Thyroid gland (tissue), 4 donors: ENCODE data around the gene GTPBP6. TPM values are rescaled to one million over a fixed set of nuclear protein-coding genes. Genes with fewer than 3 reads are reported as not detected.
"Not testable (repeated sequence)": the region's sequence is repeated elsewhere in the genome, so short reads cannot be mapped to it uniquely, and the experiment has no call there.

Experiments
- DNase-seq, 2 donors: peaks; one replicate each; pipeline ENCODE4 v3.0.0-alpha.2; 2019
- H3K27ac ChIP-seq, 3 donors: fragments of 200-600 bp; sonication (generic); 1 replicate in 2 of 3; 2 replicates in 1 of 3; pipeline ENCODE4 v1.5.1; 2016 to 2019; ENCODE audit warnings: mild to moderate bottlenecking in 1 of 3, moderate library complexity in 1 of 3
- H3K27me3 ChIP-seq: fragments of 200-600 bp; sonication (generic); one replicate; pipeline ENCODE4 v1.5.1; 2019
- H3K36me3 ChIP-seq, 2 donors: fragments of 200-600 bp; sonication (generic); one replicate each; pipeline ENCODE4 v1.5.1; 2016 to 2019
- H3K4me1 ChIP-seq, 2 donors: fragments of 200-600 bp; sonication (generic); one replicate each; pipeline ENCODE4 v1.5.1; 2017 to 2019
- H3K4me3 ChIP-seq, 3 donors: fragments of 200-600 bp; sonication (generic); replicated peaks in 1 of 3; 1 replicate in 2 of 3; 2 replicates in 1 of 3; pipeline ENCODE4 v1.5.1; 2016; ENCODE audit warnings: mild to moderate bottlenecking in 1 of 3
- H3K9me3 ChIP-seq: fragments of 200-600 bp; sonication (generic); one replicate; pipeline ENCODE4 v1.5.1; 2017
- POLR2A ChIP-seq, 2 donors: fragments of 450-650 bp; IDR thresholded peaks; one replicate each; pipeline ENCODE4 v1.6.1; 2017; ENCODE audit warnings: antibody characterized with exemption in 2 of 2, mild to moderate bottlenecking in 2 of 2, moderate library complexity in 1 of 2
- WGBS, 2 donors: methylation state at CpG; one replicate each; pipeline ENCODE4 v1.1.5; 2017; 5-methylcytosine and 5-hydroxymethylcytosine counted together
- intact Hi-C: fragments of 100-400 bp; cut with DNase I; formaldehyde crosslinking; loops from one replicate; pipeline ENCODE4 v1.15.1; 2023
- total RNA-seq, 4 donors: library from RNA; depleted of rRNA; stranded (reverse); fragments of >200 nt; gene quantifications; one replicate each; pipeline ENCODE4 v1.2.3, GENCODE V29; 2016
- TF ChIP-seq, protein P1 (sequence below), 6 experiments: fragments of 200-600 bp in 3 of 6; fragments of 450-650 bp in 3 of 6; sonication (generic) in 3 of 6; IDR thresholded peaks; one replicate each; pipeline ENCODE4 v1.5.1; 2016 to 2019; ENCODE audit warnings: antibody characterized with exemption in 6 of 6, mild to moderate bottlenecking in 2 of 6, inconsistent platforms in 1 of 6, moderate library complexity in 1 of 6

Gene GTPBP6
- total RNA-seq, 4 donors from 2014 or later, result 39.9 to 54.9 (median 47.9) TPM

GRCh38 chrX:307261-308111 lies 11.1 kb downstream of the GTPBP6 start:
- WGBS, 2 donors, result 97 to 98% methylated on average over 24 to 39 of the region's 58 CpGs
- peaks cover 53 to 57% of the 10 kb centered on the region in 2 donors for H3K36me3 ChIP-seq
- peak in 1 of 2 donors; percentile 2 for DNase-seq

GRCh38 chrX:306614-307251 lies 11.9 kb downstream of the GTPBP6 start:
- DNase-seq, H3K4me3 ChIP-seq, H3K4me1 ChIP-seq, intact Hi-C loops, H3K9me3 ChIP-seq, H3K27ac ChIP-seq, H3K27me3 ChIP-seq: not testable (repeated sequence)
- 96 to 97% methylated on average over 3 of the region's 3 CpGs for WGBS, 2 donors
- H3K36me3 ChIP-seq, result peaks cover 46 to 49% of the 10 kb centered on the region in 2 donors

More at GRCh38 chrX:307261-308111, 11.1 kb downstream of the GTPBP6 start:
- H3K27me3 ChIP-seq, result no peaks in the 10 kb centered on the region
- no peak overlapping the region for H3K27ac ChIP-seq
- no peaks in the 10 kb centered on the region for H3K4me1 ChIP-seq
- H3K4me3 ChIP-seq, result no peak overlapping the region
- intact Hi-C loops, result no loop called here
- H3K9me3 ChIP-seq, result no peaks in the 10 kb centered on the region
- TF ChIP-seq, protein P1, sequence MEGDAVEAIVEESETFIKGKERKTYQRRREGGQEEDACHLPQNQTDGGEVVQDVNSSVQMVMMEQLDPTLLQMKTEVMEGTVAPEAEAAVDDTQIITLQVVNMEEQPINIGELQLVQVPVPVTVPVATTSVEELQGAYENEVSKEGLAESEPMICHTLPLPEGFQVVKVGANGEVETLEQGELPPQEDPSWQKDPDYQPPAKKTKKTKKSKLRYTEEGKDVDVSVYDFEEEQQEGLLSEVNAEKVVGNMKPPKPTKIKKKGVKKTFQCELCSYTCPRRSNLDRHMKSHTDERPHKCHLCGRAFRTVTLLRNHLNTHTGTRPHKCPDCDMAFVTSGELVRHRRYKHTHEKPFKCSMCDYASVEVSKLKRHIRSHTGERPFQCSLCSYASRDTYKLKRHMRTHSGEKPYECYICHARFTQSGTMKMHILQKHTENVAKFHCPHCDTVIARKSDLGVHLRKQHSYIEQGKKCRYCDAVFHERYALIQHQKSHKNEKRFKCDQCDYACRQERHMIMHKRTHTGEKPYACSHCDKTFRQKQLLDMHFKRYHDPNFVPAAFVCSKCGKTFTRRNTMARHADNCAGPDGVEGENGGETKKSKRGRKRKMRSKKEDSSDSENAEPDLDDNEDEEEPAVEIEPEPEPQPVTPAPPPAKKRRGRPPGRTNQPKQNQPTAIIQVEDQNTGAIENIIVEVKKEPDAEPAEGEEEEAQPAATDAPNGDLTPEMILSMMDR (IDR thresholded peaks at IDR 0.05), result no peak
- TF ChIP-seq POLR2A (IDR thresholded peaks at IDR 0.05), result no peak

GRCh38 chrX:305781-306613 lies 12.6 kb downstream of the GTPBP6 start:
- H3K4me1 ChIP-seq, H3K4me3 ChIP-seq, H3K27me3 ChIP-seq, intact Hi-C loops, H3K9me3 ChIP-seq, H3K27ac ChIP-seq: not testable (repeated sequence)
- 90 to 96% methylated on average over 10 to 12 of the region's 12 CpGs for WGBS, 2 donors
- DNase-seq, result peak in 1 of 2 donors; percentile 1
- H3K36me3 ChIP-seq, result peaks cover 39 to 42% of the 10 kb centered on the region in 2 donors

GRCh38 chrX:302975-303374 lies 15.6 kb downstream of the GTPBP6 start:
- H3K27me3 ChIP-seq, result no peaks in the 10 kb centered on the region
- H3K4me1 ChIP-seq, result no peaks in the 10 kb centered on the region
- no peak overlapping the region for H3K27ac ChIP-seq
- WGBS, 2 donors, result 92 to 97% methylated on average over 19 of the region's 19 CpGs
- H3K4me3 ChIP-seq, result no peak overlapping the region
- H3K36me3 ChIP-seq, result peaks cover 20 to 27% of the 10 kb centered on the region in 2 donors
- no peaks in the 10 kb centered on the region for H3K9me3 ChIP-seq
- no peak for DNase-seq
- TF ChIP-seq, protein P1 (IDR thresholded peaks at IDR 0.05), result no peak
- no peak for TF ChIP-seq POLR2A (IDR thresholded peaks at IDR 0.05)
- intact Hi-C loops, result no loop called here

DNA sequence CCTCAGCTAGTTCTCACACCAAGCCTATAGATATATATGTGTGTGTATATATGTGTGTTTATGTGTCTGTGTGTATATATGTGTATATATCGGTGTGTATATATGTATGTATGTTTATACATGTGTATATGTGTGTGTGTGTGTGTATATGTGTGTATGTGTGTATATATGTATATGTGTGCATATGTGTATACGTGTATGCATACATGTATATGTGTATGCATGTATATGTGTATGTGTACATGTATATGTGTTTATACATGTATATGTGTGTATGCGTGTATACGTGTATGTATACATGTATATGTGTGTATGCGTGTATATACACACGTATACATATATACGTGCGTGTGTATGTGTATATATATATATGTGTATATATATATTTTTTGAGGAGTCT lies 18.3 kb downstream of the GTPBP6 start:
- no peaks in the 10 kb centered on the region for H3K9me3 ChIP-seq
- H3K27ac ChIP-seq, result no peak overlapping the region
- H3K4me3 ChIP-seq, result no peak overlapping the region
- intact Hi-C loops, result no loop called here
- H3K36me3 ChIP-seq, result peaks cover 8 to 10% of the 10 kb centered on the region in 2 donors
- DNase-seq, result no peak
- H3K4me1 ChIP-seq, result no peaks in the 10 kb centered on the region
- TF ChIP-seq, protein P1 (IDR thresholded peaks at IDR 0.05), result no peak
- no peak for TF ChIP-seq POLR2A (IDR thresholded peaks at IDR 0.05)
- 84 to 97% methylated on average over 8 of the region's 8 CpGs for WGBS, 2 donors
- no peaks in the 10 kb centered on the region for H3K27me3 ChIP-seq
